C4-2B (cell line): ENCODE measurements around the gene RBM20.

Source experiments
- H3K27ac ChIP-seq: fragments of 450-650 bp; 2 replicates; pipeline ENCODE4 v1.5.1; 2017
- ZFX ChIP-seq: fragments of 450-650 bp; IDR thresholded peaks from 2 replicates; pipeline ENCODE4 v1.6.1; 2017
- TF ChIP-seq, protein P1 (sequence below): fragments of 450-650 bp; conservative IDR thresholded peaks from 2 replicates; pipeline ENCODE4 v1.5.1; 2017; ENCODE audit warnings: mild to moderate bottlenecking

RBM20 gene

DNA sequence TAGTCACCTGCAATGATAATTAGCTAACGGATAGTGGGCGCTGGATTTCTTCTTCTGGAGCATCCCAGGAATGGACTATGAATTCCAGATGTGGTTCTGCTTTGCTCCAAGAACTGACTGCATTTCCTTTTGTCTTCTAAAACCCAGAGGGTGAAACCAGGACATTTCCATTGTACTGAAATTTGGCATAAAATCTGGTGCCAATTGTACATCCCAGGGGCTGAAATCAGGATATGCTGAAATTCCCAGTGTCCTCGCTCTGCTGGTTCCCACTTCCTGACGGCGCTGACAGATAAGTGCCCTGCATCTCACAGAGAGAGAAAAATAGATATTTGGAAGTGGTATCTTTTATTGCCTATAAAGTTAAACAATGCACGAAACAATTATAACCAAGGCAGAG, 31.9 kb downstream of the RBM20 start:
- H3K27ac ChIP-seq, result no peak overlapping the region
- TF ChIP-seq, protein P1, sequence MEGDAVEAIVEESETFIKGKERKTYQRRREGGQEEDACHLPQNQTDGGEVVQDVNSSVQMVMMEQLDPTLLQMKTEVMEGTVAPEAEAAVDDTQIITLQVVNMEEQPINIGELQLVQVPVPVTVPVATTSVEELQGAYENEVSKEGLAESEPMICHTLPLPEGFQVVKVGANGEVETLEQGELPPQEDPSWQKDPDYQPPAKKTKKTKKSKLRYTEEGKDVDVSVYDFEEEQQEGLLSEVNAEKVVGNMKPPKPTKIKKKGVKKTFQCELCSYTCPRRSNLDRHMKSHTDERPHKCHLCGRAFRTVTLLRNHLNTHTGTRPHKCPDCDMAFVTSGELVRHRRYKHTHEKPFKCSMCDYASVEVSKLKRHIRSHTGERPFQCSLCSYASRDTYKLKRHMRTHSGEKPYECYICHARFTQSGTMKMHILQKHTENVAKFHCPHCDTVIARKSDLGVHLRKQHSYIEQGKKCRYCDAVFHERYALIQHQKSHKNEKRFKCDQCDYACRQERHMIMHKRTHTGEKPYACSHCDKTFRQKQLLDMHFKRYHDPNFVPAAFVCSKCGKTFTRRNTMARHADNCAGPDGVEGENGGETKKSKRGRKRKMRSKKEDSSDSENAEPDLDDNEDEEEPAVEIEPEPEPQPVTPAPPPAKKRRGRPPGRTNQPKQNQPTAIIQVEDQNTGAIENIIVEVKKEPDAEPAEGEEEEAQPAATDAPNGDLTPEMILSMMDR, result no peak
- TF ChIP-seq ZFX, result no peak

DNA sequence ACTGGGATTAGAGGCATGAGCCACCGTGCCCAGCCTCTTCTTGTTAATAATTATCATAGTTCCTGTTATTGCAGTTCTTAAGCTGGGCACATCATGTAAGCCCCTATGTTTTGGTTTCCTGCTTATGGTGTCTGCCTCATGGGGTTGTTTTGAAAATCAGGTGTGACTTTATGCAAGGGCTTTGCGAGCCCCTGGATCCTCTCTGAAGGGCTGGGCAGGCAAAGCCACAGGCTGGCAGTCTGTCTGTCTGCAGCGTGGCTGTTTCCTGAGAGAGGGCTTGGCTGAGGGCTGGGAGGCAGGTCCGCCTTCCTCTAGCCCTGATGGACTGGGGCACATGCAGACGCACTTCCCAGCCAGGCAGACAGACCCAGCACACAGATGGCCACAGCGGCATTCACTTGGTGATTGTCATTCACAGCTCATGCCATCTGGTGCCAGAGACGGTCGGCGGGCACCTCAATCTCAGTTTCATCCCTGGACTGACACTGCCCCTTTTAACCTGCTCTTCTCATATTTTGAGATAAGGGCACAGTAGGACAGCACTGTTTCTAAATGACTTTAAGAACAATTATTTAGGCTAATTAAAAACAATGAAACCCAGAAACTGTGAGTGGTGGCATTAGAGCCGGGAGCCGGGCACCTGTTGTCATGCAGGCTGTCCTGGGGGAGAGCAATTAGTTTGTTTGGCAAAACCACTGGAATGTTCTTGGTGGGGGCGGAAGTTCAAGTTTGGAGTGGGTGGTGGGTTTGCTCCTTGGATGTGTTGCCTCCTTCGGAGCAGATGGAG, 35.5 kb downstream of the RBM20 start:
- no peak overlapping the region for H3K27ac ChIP-seq
- TF ChIP-seq ZFX, result no peak
- TF ChIP-seq, protein P1, result no peak

- no peak for TF ChIP-seq ZFX
- TF ChIP-seq, protein P1, result no peak
- H3K27ac ChIP-seq, result no peak overlapping the region
These were observed 36.3 kb downstream of the RBM20 start for GRCh38 chr10:110680273-110681020.

- TF ChIP-seq ZFX, result no peak
- TF ChIP-seq, protein P1, result peak; percentile 74
- H3K27ac ChIP-seq, result no peak overlapping the region
These were observed 37.0 kb downstream of the RBM20 start for GRCh38 chr10:110681023-110681681.

DNA sequence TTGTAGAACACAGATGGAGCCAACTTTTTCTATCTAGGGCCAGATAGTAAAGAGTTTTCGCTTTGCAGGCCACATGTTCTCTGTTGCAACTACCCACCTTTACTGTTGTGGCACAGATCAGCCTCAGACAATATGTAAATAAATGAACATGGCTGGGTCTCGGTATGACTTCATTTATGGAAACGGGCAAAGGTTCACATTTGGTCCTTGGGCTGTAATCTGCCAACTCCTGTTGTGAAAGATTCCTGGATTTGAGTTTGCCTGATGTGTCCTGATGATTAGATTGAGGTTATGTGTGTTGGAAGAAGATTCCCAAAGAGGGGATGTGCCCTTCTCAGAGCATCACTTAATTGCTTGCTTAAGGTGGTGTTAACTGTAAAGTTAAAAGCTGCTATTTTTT, 38.2 kb downstream of the RBM20 start:
- no peak overlapping the region for H3K27ac ChIP-seq
- TF ChIP-seq ZFX, result no peak
- TF ChIP-seq, protein P1, result no peak

GRCh38 chr10:110684800-110685446, 40.8 kb downstream of the RBM20 start:
- TF ChIP-seq, protein P1, result no peak
- TF ChIP-seq ZFX, result no peak
- no peak overlapping the region for H3K27ac ChIP-seq

- TF ChIP-seq, protein P1, result no peak
- TF ChIP-seq ZFX, result no peak
- no peak overlapping the region for H3K27ac ChIP-seq
These were observed 41.9 kb downstream of the RBM20 start for GRCh38 chr10:110686047-110686446.
